HG03457 (cell line): ENCODE results near the gene ZBTB47.

Source experiments
- ATAC-seq: cut with Tn5 transposase; IDR thresholded peaks from one replicate; pipeline ENCODE4 v1.9.1; 2021; ENCODE audit warnings: moderate number of reproducible peaks; ENCODE audit not compliant: unreplicated experiment

ZBTB47 gene

DNA sequence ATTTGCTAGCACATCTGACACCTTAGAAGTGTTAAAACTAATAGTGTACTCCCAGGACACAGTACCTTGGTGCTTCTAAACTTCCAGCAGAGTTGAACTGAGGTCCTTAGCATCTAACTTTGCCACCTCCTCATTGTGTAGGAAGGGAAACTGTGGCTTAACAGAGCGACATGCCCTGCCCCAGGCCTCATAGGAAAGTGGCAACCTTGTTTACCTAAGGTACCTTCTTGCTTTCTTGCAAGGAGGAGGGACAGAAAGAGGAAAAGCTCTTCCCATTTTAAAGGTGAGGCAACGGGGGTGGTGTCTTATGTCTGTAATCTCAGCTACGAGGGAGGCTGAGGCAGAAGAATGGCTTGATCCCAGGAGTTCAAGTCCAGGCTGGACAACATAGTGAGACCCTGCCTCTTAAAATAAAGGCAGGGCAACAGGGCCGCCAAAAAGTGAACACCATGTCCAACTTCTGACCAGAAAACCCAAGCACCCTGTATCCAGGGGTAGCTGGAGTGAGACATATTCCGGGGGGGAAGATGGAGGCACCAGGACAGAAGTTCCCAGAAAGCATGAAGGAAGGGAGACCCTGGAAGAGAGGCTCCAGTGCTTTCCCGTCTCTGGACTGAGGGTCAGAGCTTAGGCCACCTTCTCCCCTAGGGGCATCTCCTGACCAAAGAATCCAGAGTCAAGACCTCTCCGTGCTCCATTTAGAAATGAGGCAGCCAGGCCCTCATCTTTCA lies 31.3 kb downstream of the ZBTB47 start:
- ATAC-seq: no peak

GRCh38 chr3:42685363-42685881 lies 31.9 kb downstream of the ZBTB47 start, which contains the start of gene KLHL40:
TSS of gene KLHL40 (plus strand) at chr3:42685537. CDS start at chr3:42685619, 82 bp downstream.
- no peak for ATAC-seq

DNA sequence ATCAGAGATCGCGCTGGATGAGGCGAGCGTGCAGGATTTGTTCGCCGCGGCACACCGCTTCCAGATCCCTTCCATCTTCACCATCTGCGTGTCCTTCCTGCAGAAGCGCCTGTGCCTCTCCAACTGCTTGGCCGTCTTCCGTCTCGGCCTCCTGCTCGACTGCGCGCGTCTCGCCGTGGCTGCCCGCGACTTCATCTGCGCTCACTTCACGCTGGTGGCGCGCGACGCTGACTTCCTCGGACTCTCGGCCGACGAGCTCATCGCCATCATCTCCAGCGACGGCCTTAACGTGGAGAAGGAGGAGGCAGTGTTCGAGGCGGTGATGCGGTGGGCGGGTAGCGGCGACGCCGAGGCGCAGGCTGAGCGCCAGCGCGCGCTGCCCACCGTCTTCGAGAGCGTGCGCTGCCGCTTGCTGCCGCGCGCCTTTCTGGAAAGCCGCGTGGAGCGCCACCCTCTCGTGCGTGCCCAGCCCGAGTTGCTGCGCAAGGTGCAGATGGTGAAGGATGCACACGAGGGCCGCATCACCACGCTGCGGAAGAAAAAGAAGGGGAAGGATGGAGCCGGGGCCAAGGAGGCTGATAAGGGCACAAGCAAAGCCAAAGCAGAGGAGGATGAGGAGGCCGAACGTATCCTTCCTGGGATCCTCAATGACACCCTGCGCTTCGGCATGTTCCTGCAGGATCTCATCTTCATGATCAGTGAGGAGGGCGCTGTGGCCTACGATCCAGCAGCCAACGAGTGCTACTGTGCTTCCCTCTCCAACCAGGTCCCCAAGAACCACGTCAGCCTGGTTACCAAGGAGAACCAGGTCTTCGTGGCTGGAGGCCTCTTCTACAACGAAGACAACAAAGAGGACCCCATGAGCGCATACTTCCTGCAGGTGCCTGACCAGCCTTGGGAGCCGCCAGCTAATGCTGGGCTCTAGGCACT lies 32.7 kb downstream of the ZBTB47 start:
- no peak for ATAC-seq

DNA sequence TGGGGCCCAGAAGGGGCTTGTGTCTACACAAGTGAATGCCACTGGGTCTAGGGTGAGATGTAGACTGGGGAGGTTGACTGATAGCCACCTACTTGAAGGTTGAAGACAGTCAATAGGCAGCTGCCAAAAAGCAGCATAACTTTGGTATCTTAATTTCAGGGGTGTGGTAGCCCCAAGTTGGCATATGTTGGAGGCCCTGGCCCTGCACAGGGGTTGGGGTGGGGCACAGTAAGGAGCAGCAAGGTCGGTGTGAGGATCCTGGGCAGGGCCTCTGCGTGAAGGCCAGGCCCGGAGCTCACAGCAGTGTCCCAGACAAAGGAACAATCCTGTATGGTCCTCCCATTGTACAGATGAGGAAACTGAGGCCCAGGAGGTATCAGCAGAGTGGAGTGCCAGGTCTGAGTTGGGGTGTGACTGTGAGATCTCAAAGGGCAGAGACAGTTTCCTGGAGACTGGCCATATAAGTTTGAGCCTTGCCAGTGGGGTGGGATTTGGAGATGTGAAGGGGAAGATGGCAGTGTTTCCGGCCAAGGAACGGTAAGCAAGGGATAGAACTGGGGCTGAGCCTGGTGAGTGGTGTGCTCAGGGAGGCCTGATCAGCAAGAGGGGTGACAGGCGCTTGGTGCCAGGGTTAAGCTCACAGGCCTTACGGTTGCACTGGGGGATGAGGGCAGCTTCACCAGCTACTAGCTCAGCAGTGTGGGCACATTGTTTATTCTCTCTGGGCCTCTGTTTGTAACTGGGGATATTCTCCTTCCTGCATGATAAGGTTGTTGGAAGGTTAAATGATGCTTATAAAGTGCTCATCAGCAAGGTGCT lies 33.5 kb downstream of the ZBTB47 start:
- no peak for ATAC-seq

- no peak for ATAC-seq
Observed at GRCh38 chr3:42688016-42688415, 34.5 kb downstream of the ZBTB47 start.

DNA sequence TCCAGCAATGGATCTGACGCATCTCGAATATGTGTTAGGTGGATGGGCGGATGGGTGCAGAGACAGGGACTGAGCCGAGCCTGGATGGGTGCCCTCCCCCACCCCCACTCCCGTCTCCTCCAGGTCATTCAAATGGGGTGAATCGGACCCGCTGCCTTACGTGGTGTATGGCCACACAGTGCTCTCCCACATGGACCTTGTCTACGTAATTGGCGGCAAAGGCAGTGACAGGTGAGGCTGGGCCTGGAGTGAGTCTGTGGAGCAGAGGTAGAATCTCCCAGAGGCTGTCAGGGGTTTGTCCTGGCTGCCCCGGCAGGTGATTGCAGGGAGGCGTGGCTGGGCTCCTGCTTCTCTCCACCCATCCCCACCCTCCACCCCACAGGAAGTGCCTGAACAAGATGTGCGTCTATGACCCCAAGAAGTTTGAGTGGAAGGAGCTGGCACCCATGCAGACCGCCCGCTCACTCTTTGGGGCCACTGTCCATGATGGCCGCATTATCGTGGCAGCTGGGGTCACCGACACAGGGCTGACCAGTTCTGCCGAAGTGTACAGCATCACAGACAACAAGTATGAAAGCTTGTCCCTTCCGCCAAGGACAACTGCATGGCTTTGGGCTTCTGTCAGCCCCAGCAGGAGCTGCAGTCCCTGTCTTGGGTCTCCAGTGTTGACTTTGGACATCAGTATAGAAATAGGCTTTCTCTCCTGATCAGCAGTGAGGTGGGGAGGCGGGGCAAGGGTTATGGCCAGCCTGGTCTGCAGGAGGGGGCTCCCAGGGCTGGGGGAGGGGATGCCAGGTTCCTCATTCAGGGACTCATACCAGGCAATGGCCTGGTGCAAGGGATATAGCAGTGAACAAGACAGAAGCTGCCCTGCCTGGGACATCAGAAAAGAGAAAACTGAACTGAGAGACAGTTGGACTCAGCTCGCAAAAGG lies 35.3 kb downstream of the ZBTB47 start:
- ATAC-seq: no peak

- no peak for ATAC-seq
Observed at GRCh38 chr3:42689421-42690014, 36.0 kb downstream of the ZBTB47 start.

DNA sequence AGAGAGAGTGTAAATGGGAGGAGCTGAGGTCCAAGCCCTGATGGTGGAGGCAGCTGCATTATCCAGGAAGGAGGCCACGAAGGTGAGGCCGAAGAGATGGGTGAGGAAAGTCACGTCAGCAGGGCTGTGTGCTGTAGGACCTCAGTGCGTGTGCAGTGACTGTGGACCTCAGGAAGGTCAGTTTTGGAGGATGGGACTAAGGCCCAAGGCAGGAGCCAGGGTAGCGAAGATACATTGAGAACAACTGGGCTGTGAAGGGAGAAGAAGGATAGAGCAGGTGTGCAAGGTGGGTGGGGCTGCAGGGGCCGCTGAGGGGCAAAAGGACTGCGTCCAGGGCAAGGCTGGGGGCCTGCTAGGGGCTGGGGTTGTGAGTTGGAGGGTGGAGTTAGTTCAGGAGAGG lies 36.7 kb downstream of the ZBTB47 start:
- ATAC-seq: no peak

DNA sequence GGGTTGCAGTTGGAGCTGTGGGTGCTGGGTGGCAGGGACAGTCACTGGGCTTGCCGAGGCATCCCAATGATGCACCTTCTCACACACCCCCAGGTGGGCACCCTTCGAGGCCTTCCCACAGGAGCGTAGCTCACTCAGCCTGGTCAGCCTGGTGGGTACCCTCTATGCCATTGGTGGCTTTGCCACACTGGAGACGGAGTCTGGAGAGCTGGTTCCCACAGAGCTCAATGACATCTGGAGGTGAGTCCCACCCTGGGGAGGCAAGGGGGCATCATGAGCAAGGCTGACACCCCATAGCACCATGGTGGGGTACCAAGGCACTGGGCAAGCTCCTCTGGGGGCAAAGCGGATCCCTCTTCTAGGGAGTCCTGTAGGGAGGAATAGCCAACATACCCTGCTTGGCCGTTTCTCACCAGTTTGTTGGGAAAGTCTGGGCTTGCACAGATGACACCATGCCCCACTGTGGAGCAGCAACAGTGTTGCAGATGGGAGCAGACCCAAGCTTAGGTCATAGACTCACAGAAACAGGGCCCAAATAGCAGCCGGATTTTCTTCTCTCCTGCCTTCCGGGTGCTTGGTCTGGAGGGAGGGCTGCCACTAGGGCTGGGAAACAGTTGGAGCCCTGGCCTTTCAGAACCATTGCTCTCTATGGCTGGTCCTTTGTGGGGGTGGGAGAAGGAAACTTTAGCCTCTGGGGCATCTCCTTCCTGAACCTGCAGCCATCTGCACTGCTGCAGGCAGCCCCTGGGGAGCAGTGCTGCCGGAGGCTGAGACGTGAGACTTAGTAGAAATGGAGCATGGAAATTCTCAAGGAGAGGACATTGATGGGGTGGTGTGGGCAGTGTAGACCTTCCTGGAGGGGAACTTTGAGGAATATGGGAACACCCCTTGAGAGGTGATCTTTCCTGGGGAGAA lies 37.5 kb downstream of the ZBTB47 start:
- ATAC-seq: no peak

DNA sequence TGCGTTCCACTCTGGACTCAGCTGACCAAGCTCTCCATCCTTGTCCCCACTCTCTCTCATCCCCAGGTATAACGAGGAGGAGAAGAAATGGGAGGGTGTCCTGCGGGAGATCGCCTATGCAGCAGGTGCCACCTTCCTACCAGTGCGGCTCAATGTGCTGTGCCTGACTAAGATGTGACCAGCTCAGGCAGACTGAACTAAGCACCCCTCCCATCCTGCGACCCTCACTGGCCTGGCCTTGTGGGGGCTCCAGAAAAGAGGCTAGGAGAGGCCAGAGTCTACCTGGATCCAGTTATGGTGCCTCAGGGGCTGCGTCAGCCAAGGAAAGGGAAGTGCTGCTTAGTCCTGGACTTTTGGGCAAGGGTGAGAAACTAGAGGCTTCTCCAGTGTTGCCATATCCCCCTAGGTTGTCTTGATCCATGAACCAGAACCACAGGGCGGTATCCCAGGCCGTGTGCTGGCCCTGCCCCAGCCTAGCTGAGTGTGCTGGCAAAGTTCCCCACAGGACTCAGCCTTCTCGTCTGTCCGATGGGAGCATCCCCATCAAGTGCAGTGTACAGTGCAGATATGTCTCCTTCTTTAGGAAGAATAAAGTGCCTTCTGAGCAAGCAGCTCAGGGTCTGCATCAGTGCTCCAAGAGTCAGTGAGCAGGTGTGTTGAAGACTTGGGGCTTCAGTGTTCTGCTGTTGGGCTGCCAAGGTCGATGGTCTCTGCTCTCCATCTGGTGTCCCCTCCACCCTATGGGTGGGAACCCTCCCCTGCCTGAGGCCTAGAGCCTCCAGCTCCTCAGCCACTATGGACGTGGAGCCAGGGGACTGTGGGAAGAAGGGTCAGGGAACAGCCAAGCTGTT lies 38.5 kb downstream of the ZBTB47 start:
- ATAC-seq: no peak

GRCh38 chr3:42692667-42693529 lies 39.4 kb downstream of the ZBTB47 start:
- no peak for ATAC-seq

GRCh38 chr3:42693530-42693930 lies 40.0 kb downstream of the ZBTB47 start:
- ATAC-seq: no peak

DNA sequence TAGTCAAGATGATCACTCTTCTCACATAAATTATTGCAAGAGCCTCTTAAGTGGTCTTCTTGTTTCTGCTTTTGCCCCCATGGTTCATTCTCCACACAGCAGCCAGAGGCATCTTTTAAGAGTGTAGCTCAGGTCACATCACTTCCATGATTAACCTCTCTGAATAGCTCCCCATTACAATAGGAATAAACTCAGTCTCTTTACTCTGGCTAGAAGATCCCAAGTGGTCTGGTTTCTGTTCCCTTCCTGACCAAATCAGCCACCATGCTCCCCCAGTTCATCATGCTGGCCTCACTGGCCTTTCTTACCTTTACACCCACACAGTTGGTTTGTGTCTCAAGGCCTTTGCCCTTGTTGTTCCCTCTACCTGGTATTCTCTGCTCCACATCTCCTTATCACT lies 40.9 kb downstream of the ZBTB47 start:
- ATAC-seq: no peak

DNA sequence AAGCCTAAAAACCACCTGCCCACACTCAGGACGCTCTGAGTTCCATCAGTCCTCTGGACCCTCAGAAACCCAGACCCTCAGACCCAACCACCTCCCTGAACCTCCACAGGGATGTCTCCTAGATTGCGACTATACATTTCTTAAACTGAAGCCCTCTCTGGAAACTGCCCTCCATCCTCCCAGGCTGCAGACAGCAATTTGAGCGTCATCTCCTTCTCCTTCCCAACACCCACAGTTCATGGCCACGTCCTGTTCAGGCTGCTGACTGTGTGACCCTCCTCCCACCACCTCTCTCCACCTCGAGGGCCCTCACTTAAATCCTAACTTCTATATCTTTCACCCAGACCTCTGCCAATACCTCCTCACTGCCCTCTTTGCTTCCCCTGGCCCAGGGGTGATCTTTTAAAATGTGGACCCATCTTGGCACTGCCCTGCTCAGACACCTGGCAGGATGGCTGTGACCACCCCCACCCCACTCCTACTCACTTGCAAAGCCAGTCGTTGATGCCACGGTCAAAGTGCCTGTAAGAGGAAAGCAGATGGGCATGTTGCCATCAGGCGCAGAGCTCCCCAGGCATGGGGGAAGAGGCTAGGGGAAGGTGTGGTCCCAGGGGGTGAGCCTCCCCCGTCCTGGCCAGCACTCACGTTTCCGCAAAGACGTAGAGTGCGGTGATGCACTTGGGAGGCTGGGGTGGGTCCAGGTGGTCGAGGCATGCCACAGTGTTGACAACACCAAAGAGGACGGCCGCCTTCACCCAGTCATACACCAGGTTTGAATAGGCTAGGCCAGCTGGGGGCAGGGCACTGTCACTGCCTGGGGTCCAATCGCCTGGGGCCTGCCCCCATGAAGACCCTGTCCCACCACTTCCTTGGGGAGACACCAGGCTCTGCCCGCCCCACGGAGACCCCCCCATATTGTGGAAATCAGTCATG lies 43.1 kb downstream of the ZBTB47 start:
- no peak for ATAC-seq

DNA sequence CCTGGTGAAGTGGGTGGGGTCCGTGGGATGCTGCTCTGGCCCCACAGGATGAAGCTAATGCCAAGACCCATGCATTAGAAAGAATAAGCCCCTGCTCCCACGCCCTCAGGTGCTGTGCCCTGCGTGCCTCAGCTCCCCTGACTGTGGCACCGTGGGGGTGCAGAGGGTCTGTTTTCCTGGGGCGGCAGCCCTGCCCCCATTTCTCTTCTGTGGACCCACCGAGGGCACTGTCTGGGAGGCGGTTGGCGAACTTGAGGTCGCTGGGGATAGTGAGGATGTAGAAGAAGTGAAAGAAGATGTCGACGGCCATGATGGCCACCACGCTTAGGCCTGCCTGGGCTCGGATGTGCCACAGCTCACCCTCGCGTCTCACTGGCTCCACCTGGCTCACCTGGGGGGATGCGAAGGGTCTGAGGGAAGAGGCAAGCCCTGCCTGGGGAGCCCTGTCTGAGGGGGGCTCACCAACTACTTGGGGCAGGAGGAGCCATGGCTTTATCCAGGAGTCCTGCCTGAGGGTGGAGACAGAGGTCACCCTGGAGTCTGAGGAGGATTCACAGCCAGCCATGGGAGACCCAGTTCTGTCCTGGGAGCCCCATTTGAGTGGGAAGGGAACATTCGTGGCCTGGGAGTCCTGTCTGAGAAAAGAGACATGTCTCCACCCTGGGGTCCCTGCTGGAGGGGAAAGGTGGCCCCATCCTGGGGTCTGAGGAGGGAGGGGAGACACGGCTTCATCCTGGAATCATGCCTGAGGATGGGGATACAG lies 44.0 kb downstream of the ZBTB47 start:
- no peak for ATAC-seq
